ENCODE results near the gene SEPTIN8.

The SEPTIN8 gene, protein sequence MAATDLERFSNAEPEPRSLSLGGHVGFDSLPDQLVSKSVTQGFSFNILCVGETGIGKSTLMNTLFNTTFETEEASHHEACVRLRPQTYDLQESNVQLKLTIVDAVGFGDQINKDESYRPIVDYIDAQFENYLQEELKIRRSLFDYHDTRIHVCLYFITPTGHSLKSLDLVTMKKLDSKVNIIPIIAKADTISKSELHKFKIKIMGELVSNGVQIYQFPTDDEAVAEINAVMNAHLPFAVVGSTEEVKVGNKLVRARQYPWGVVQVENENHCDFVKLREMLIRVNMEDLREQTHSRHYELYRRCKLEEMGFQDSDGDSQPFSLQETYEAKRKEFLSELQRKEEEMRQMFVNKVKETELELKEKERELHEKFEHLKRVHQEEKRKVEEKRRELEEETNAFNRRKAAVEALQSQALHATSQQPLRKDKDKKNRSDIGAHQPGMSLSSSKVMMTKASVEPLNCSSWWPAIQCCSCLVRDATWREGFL

GRCh38 chr5:132777209-132778069 lies at the start of gene SEPTIN8:
SEPTIN8 (minus strand) TSS chr5:132777239; CDS start chr5:132777137, 102 bp downstream.
- H3K4me3 ChIP-seq (ENCODE audit: control insufficient read depth, low read depth, low read length), result peak within 1 kb of the TSS; percentile 76
- TF ChIP-seq CTCF (conservative IDR thresholded peaks at IDR 0.05; ENCODE audit: control insufficient read depth, insufficient read depth, low read depth, low read length), result no peak
- peak; percentile 43 for DNase-seq (ENCODE audit: low read depth)

GRCh38 chr5:132826424-132827082 lies 49.5 kb upstream of the SEPTIN8 start:
- no peak overlapping the region for H3K4me3 ChIP-seq (ENCODE audit: control insufficient read depth, low read depth, low read length)
- TF ChIP-seq CTCF (conservative IDR thresholded peaks at IDR 0.05; ENCODE audit: control insufficient read depth, insufficient read depth, low read depth, low read length), result no peak
- DNase-seq (ENCODE audit: low read depth), result no peak

GRCh38 chr5:132825834-132826391 lies 48.9 kb upstream of the SEPTIN8 start:
- no peak for TF ChIP-seq CTCF (conservative IDR thresholded peaks at IDR 0.05; ENCODE audit: control insufficient read depth, insufficient read depth, low read depth, low read length)
- no peak overlapping the region for H3K4me3 ChIP-seq (ENCODE audit: control insufficient read depth, low read depth, low read length)
- DNase-seq (ENCODE audit: low read depth), result no peak

DNA sequence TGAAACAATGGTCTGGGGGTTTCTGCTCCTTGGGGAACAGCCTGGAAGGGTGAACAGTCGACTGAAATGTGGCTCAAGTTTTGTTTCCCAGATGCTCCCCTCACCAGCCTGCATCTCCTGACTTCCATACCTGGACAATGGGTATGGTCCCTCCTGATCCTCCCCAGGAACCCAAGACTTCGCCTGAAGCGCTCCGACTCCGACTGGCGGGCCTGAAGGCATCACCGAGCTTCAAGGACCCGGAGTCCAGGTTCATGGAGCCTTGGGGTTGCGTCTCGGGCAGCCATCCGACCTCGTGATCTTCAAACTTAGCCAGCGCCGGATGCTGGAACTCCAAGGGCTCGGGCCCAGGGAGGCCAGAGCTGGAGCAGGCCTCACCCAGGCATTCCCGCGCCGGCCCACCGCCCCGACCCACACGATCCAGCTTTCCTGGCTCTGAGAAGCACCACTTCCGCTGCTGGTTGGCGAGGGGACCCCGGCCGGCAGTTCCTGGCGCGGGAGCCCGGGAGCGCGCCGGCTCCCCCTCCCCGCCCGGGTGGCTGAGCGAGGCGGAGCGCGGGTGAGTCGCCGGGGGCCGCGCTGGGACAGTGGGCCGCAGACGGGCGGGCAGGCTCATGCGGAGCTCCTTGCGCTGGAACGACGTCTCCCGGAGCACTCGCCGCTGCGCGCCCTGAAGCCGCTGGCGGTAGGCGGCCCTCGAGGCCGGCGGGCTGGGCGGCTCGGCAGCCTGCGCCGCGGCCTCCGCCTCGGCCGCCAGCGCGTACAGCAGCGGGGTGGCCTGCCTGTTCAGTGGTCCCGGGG lies 48.2 kb upstream of the SEPTIN8 start:
- TF ChIP-seq CTCF (conservative IDR thresholded peaks at IDR 0.05; ENCODE audit: control insufficient read depth, insufficient read depth, low read depth, low read length), result no peak
- no peak overlapping the region for H3K4me3 ChIP-seq (ENCODE audit: control insufficient read depth, low read depth, low read length)
- no peak for DNase-seq (ENCODE audit: low read depth)

DNA sequence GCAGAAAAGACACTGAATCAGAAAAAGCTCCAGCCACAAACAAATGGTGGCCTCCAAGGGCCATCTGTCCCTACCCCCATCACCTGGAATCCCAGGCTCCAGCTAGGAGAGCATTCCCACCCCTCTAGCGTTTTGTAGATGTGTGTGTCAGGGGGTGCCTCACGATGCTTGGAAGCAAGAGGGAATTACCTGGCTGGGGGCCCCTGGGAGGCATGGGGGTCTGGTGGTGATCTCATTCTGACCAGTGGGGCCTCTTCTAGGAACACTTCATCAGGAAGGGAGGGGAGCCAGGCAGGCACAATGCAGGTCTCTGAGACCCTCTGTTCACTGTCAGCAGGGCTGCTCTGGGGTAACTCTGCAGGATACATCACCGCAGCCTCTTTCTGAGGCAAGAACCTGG lies 47.4 kb upstream of the SEPTIN8 start:
- no peak for DNase-seq (ENCODE audit: low read depth)
- no peak overlapping the region for H3K4me3 ChIP-seq (ENCODE audit: control insufficient read depth, low read depth, low read length)
- no peak for TF ChIP-seq CTCF (conservative IDR thresholded peaks at IDR 0.05; ENCODE audit: control insufficient read depth, insufficient read depth, low read depth, low read length)
